Posterior vena cava (tissue), 2 donors: ENCODE measurements around the gene SH3RF1. TPM values are rescaled to one million over a fixed set of nuclear protein-coding genes. Genes with fewer than 3 reads are reported as not detected.

Source experiments
- DNase-seq: peaks from one replicate; pipeline ENCODE4 v3.0.0-alpha.2; 2020; ENCODE audit warnings: low spot score
- intact Hi-C, 2 donors: fragments of 100-400 bp; cut with DNase I; formaldehyde crosslinking; loops; one replicate each; pipeline versions ENCODE4 v1.14.1 to v1.14.2; 2022 to 2023
- total RNA-seq, 2 donors: library from RNA; stranded (reverse); fragmentation: NEBNext Ultra II Directional; extraction: Animal tissue kit (Norgen Biotek cat#: 25700); gene quantifications; one replicate each; pipeline ENCODE4 v1.2.1, GENCODE V29; 2021
- donor health status: DM: yes; HTN: yes; CAD: no.
- donor health status: DM: yes; HTN: yes; CAD: no.

SH3RF1 gene
- total RNA-seq, 2 donors from 2014 or later: 13.8 to 20.3 TPM

- intact Hi-C loops: no loop called here
- DNase-seq: no peak
Observed at GRCh38 chr4:169152899-169153298, 117.9 kb downstream of the SH3RF1 start.

GRCh38 chr4:169152098-169152497, 118.7 kb downstream of the SH3RF1 start:
- intact Hi-C loops: no loop called here
- DNase-seq: no peak

DNA sequence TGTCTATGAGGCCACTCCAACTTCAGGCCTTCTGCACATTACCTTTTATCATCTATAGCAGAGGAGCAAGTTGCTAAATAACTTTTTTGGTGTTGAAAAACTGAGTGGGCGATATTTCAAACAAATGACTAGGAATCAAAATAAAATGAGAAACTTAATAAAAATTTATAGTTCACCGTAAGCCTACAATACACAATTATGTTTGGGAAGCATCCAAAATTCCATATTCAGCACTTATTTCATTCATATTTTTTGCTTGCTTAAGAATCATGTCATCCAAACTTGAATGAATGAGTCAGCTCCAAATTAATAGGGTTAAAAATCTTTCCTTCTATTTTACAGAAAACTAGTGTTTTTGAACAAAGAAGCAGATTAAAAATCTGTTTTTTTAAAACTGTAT, 119.1 kb downstream of the SH3RF1 start:
- intact Hi-C loops: loop anchor here in 1 of 2 donors (2.0 kb wide), 1 partner anchor 51 kb away; no protein-coding TSS in a partner anchor
- no peak for DNase-seq

DNA sequence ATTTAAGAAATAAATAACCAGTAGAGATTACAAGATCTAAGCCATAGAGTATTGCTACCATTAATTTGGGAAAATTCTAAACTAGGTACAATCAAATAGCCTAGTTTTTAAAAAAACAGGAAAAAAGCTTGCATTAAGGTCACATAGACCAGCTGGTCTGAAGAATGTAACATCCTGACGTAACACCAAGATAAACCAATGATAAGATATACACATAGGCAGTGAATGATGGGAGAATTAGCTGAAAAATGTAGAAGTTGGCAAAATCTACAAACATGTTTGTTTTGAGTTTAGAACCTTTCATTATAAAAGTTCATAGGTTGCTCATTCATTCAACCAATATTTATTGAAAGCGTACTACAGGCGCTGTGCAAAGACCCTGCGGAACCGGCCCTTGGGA, 120.0 kb downstream of the SH3RF1 start:
- intact Hi-C loops: loop anchor here in 1 of 2 donors (2.0 kb wide), 1 partner anchor 52 kb away; no protein-coding TSS in a partner anchor
- DNase-seq: no peak

DNA sequence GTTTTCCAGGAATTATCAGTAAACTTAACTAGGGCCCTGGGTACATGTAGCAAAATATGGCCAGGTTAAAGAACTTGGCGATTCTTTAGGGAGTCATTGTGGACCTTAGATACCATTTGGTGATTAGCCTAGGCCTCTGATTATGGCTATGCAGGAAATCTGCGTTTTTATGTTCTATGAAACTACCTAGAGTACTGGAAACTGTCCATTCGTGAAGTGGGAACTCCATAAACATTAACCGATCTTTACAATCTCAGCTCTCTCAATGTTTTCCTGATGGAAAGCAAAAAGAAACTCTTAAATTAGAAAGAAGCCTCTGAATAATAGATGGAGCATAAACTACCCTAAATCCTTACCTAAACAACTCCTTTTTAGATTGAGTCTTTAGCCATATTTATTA, 121.9 kb downstream of the SH3RF1 start:
- intact Hi-C loops: no loop called here
- DNase-seq: no peak

DNA sequence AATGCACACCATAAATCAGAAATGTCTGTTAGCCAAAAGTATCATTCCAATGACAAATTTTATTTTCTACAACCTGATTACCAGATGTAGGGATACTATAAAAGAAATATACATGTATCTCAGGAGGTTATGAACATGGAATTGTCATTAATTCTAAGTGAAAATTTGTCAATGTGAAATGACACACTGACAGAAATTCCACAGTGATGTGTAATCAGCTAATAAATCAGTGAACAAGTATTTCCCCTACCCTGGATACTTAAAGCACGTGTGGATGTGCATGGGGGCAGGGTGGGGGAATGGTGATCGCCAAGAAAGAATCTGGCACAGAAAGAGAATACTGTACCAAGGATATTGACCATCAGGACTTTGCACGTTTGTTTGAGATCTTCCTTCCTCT, 123.6 kb downstream of the SH3RF1 start:
- intact Hi-C loops: no loop called here
- no peak for DNase-seq

DNA sequence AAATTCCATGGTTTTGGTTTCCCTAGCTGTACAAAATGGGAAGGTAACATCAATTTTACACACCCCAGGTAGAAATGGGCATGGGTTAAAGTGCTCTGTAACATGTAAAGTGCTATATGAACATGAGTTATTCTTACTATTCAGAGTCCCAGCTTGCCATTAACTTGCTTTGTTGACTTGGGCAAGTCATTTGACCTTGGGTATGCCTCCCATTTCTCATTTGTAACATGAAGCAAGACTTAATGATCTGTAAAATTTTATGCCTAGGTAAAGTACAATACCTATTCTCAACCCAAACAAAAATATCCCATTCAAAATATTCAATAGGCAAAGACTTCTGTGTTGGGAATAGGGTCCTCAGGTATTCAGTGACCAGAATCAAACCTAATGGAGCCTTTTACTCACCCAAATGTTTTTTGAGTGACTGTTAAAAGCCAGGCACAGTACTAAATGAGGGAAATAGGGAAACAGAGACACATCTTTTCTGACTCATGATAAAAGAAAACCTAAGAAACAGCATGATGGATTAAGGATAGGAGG, 126.6 kb downstream of the SH3RF1 start:
- no peak for DNase-seq
- intact Hi-C loops: no loop called here

GRCh38 chr4:169143335-169143734, 127.4 kb downstream of the SH3RF1 start:
- DNase-seq: no peak
- intact Hi-C loops: no loop called here

- intact Hi-C loops: no loop called here
- DNase-seq: no peak
Observed at GRCh38 chr4:169142906-169143305, 127.8 kb downstream of the SH3RF1 start.

DNA sequence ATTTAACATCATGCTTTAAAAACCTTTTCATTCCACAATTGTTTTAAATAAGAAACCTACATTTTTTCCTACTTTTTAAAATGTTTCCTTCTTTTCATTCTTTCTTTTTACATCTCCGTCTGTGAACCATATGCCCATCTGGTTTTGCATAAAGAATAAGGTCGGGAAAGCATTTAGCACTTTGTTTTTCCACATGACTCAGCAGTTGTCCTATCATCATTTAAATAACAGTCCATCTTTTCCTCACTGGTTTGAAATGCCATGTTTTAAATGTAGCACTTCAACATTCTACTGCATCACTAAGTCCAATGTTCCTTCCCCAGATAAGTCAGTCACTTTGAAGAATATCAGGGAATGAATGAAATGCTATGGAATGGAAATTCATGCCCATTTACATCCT, 128.4 kb downstream of the SH3RF1 start:
- intact Hi-C loops: no loop called here
- no peak for DNase-seq

- intact Hi-C loops: no loop called here
- no peak for DNase-seq
Observed at GRCh38 chr4:169139021-169139420, 131.7 kb downstream of the SH3RF1 start.

DNA sequence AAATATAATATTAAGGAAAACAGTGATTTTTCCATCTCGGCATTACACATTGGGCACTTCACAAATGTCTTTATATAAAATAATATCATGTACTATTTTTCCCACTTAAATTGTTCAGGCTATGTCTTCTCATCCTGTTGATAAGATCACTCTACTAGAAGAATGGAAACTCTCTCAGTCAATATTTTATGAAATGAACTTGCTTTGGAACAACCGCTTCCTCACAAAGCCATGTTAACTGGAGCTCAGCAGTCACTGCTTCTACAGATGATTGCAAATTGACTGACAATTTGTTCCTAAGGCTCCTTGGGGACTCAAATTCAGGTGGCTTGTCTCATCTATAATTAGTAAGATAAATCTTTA, 133.2 kb downstream of the SH3RF1 start:
- DNase-seq: no peak
- intact Hi-C loops: no loop called here

DNA sequence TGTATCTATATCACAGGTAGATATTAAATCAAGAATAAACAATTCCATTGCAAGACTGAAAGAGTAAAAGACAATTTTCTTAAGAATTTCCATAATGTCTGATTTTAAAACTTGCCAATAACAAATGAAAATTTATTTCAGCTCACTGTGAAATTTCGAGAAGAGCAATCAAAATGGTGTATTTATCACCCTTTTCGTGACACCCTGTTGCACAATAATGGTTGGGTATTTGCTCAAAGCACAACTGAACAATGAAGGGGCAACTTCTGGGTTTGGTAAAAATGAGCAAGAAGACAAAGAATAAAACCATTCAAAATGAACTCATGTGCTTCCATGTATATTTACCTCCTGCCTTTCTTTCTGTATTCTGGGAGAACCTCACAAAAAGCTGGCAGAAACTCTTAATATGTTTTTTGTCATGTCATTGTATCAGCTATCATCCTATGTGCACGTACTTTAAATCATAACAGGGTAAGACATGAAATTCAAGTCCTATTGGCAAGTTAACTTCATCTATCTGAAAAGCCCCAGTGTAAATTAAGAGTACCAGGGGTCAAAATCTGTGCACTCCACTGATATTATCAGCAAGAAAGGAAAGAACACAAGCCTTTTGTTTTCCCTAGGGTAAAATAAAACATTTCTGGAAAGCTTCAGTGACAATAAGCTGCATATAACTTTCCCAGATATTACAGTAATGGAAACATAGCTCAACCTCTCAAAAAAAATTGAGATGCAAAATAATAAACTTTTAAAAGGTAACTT, 133.8 kb downstream of the SH3RF1 start:
- DNase-seq: no peak
- intact Hi-C loops: no loop called here

- intact Hi-C loops: no loop called here
- DNase-seq: no peak
Observed at GRCh38 chr4:169136330-169136729, 134.4 kb downstream of the SH3RF1 start.

DNA sequence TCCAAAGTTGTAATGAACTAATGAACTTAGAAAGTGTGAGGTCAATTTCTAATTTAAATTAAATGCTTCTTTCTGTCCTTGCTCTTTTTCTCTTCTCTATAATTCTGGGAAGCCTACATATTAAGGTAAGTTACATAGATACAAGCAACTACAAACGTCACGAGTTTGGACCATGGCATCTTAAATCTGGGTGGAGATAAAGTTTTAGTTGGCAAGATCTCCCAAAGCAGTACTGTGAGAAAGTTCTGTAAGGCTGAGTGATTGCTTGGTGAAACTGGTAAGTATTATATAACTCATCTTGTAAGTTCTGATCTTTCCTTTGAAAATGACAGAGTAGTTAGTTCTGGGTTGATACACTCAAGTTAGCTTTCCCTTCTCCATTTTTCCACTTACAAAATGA, 135.0 kb downstream of the SH3RF1 start:
- DNase-seq: no peak
- intact Hi-C loops: no loop called here

- intact Hi-C loops: no loop called here
- DNase-seq: no peak
Observed at GRCh38 chr4:169133932-169134331, 136.8 kb downstream of the SH3RF1 start.

GRCh38 chr4:169132561-169133305, 138.0 kb downstream of the SH3RF1 start:
- intact Hi-C loops: no loop called here
- no peak for DNase-seq

DNA sequence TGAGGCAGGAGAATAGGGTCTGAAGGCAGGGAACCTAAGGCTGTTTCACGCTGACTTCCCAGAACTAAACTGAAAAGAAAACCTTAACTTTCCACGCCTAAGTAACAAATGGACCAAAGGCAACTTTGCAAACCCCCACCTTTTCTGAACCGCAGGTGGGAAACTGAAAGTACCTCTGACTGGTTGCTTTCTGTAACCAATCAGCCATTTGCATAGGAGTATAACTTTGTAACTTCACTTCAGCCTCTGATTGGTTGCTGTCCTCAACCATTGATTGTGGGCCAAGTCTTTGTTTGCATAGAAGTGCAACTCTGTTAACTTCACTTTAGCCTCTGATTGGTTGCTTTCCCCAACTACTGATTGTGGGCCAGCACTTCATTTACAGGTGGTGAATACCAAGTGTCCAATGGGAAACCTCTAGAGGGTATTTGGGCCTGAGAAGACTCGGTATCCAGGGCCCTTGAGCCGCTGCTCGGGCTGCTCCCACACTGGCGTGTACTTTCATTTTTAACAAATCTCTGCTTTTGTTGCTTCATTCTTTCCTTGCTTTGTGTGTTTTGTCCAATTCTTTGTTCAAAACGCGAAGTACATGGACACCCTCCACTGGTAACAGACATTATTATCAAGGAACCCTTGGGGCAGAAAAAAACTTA, 139.1 kb downstream of the SH3RF1 start:
- intact Hi-C loops: no loop called here
- no peak for DNase-seq

- intact Hi-C loops: no loop called here
- no peak for DNase-seq
Observed at GRCh38 chr4:169128902-169129301, 141.9 kb downstream of the SH3RF1 start.

DNA sequence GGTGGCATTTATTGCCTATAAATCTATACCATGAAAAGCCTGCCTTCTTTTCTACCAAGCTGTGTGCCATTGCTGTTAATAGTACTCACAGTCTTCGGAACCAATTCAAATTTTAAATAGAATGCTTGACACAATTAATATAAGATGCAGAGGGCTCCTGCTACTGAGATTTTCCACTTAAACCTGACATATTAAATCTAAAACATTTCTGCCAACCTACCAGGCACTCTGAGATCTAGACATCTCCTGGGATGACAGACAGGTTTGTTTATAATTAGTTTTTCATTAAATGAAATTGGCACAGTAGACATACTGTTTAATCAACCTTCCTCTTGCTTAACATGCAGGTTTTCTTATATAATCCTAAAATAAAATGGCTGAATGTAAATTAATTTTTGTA, 143.4 kb downstream of the SH3RF1 start:
- intact Hi-C loops: no loop called here
- DNase-seq: no peak
